NCI-H2227 treated with DMSO at 0.1 percent for 48 hours (cell line): ENCODE measurements around the gene DYNLRB2.

Experiments
- DNase-seq: peaks from one replicate; lab custom pipeline; 2025; lab: John Stamatoyannopoulos, UW

The DYNLRB2 gene

DNA sequence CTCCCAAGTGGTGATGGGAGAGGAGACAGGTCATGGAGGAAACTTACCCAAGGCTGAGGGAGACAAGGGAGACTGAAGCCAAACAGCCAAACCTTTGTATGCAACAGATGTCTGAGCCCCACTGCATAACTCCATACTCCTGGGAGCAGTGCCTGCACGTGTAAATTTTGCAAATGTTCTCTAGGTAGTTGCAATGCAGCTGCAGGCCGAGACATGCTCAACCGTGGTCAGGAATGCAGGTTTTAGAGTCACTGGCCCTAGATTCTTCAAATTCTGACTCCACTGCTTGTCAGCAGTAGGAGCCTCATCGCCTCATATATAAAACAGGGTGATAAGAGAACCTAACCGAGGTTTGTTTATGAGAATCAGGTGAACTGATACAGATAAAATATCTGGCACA is 11.5 kb downstream of the DYNLRB2 start:
- DNase-seq, result no peak

DNA sequence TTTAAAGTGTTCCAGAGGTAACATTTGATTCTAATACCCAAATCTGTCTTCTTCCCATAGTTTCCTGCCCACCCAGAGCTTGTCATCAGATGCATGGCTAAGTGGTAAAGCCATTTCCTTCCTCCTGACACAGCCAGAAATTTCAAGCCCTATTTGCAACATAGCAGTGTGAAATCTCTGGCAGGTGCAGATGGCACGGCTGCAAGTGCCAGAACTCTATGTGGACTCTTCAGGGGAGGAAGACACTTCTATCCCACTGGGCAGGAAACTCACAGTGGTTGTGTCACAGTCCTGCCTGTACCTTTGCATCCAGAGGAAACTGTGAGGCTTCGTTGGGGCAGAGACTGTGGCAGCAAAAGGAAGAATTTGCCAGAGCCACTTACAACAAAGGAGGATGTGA is 13.2 kb downstream of the DYNLRB2 start:
- DNase-seq, result no peak

DNA sequence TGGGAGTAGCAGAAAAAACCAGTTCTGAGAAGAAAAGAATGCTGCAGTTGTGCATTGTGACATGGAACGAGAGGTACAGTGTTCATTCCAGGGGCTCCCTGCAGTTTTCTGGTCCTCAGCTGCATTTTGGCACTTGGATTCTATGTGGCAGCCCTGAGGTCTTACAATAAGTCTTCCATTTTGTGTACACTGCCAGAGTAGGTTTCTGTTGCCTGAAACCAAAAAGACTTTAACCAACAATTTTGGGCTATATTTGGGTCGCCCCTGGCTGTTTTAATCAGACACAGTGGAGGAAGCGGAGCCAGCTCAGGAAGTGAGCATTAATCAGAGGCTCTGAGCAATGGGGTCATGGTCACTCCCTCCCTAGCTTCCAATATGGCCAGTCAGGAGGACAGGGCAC is 15.7 kb downstream of the DYNLRB2 start:
- DNase-seq, result no peak

DNA sequence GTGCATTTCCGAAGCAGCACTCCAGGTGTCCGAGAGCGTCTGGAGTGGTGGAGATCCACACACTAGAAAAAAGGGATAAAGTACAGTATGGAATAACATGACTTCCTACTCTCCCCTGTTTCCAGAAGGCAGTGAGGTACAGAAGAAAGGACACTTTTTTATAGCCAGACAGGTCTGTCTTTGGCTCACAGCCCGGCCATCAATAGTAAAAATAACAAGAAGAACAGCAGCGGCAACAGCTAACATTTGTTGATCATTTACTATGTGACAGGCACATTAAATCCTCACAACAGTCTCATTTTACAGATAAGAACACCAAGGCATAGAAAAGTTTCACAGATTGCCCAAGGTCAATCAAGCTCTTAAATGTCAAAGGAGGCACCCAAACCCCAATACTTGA is 16.2 kb downstream of the DYNLRB2 start:
- DNase-seq, result no peak

DNA sequence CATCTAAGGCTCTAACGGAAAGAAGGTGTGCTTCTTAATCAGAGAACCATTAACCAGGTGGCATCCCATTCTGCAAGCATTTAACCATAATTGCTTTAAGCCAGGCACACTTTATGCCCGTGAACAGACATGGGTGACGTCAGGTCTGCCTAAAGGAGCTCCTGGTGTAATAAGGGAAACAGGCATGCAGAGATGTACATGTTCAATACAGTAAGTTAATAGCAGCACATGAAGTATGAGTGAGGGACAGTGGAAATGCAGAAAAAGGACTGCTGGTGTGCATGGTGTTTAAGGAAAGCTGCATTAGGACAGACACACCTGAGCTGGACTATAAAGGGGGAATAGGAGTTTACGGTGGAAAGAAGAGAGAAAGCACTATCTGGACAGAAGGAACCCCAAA is 18.6 kb downstream of the DYNLRB2 start:
- DNase-seq, result no peak

DNA sequence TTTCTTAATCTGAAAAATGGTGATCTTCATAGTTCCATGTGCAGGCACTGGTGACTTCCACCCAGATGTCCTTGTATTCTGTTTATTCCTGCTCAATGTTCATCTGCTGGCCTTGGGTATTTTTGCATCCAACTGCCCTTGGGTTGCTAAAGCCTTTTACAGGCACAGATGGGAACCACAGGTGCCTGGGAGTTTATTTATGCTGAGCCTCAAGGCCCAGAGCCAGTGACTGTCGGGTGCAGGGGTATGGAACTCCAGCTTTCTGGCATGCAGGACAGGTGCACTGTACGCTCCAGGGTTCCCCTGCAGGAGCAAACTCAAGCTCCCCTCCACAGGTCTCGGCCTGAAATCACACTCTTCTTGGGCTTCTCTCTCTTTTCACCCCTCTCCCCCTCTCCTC is 22.3 kb downstream of the DYNLRB2 start:
- no peak for DNase-seq

DNA sequence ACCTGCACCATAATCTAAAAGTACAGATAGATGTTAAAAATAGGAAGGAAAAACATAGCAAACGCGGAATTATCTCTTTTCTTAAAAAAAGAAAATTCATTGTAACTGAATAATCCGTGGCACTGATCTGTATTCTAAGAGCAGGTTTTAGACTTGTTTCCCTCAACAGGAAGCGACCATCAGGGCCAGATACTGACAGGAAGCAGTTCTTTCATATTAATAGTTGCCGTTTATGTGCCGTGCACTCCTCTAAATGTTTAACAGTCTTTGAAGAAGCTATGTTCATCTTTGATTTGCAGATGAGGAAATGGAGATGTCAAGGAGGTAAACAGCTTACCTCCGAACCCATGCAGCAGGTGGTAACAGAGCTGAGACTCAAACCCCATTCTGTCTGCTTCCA is 23.6 kb downstream of the DYNLRB2 start:
- DNase-seq, result no peak

DNA sequence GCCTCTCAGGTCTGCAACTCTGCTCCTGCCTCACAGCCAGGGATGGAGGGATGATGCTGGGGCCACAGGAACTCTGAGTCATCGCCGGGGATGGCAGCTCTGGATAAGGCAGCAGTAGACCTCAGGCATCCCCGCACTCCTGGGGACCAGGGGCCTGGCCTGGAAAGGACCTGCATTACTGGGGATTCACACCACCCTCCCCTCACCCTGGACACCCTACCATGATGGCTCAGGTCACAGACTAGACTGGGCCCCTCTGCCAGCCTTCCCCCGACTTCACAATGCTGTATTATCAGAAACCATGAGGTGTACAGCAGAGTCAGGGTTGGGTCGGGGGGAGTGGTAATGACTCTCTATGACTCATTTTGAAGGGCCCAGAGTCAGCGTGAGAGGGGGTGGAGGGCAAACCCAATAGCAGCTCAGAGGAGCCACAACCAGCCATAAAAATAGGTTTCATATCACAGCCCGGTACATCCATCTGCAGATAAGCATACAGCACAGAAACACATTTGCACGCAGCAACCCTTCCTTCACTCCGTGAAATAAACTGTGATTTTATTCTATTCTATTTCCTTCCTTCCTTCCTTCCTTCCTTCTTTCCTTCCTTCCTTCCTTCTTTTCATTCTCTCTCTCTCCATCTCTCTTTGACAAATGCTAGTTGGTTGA is 28.8 kb downstream of the DYNLRB2 start:
- peak; percentile 3 for DNase-seq

DNA sequence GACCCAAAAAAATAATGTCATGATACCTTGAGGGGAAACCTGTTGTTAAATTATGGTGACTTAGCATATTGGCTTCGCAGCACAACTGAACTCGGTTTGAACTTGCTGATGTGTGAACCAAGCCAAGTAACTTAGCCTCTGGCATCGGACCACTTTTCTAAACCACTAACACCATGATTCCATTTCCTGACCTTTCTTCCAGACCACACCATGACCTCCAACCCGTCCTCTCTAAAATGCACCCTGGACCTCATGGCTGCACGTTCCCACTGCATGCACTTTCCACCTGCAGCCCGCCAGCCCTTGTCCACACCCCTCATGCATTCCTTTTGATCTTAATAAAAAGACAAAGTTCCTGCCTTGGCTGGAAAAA is 29.3 kb downstream of the DYNLRB2 start:
- DNase-seq, result no peak

DNA sequence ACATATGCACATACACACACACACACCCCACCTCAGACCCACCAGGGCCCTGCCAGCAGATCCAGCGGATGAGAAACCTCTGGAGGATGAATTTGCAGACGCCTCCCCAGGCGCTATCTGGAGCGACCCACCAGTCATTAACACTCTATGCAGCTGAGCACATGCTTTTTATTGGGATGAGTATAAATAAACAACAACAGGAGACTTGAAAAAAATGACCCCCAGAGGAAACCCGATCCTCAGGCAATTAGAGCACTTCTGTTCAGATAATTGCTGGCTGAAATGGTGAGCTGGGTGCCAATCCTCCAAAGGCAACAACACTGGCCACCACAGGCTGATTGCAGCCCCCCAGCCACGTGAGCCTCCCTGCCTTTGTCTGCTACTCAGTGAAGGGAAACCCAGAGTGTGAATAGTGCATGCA is 32.9 kb downstream of the DYNLRB2 start:
- peak; percentile 69 for DNase-seq

DNA sequence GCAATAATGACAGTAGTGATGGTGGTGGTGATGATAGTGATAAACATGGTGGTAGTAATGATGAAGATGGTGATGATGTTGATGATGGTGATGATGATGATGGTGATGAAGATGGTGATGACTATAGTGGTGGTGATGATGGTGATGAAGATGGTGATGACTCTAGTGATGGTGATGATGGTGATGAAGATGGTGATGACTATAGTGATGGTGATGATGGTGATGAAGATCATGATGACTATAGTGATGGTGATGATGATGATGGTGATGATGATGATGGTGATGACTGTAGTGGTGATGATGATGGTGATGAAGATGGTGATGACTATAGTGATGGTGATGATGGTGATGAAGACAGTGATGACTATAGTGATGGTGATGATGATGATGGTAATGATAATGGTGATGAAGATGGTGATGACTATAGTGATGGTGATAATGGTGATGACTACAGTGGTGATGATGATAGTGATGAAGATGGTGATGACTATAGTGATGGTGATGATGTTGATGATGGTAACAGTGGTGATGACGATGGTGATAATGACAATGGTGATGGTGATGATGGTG is 35.6 kb downstream of the DYNLRB2 start:
- DNase-seq, result no peak

DNA sequence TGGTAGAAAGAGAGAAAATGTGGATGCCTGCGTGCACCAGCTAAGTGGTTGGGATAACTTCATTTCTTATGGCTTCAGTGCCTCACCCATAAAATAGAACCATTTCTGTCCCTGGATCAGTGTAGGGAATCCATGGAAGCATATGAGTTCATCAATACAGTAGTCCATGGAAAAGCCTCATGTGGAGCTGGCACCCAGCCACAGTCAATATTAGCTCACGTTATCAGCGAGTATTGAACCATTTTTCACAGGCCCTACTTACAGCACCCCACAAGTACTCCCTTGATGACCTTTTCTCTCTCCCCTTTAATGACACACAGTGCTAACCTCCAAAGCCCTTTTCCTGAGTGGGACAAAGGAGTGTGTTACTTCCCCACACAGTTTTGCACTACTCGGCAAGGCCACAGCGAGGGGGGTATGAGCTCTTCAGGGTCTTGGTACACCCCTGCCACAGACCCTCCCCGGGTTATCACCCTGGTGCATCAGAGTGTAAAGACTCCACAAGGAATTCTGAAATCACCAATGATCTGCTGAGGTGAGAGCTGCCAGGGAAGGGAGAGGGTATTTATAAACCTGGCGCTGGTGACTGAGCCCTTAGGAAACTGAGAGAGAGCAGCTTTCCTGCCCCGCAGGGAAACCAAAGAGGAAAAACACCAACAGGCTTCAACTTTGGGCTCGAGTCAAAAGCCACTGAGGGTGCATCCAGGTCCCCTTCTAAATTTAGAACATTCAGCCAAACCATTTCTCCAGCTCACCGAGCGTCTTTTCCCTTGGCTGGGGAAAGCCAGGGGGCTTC is 36.9 kb downstream of the DYNLRB2 start:
- DNase-seq, result no peak

DNA sequence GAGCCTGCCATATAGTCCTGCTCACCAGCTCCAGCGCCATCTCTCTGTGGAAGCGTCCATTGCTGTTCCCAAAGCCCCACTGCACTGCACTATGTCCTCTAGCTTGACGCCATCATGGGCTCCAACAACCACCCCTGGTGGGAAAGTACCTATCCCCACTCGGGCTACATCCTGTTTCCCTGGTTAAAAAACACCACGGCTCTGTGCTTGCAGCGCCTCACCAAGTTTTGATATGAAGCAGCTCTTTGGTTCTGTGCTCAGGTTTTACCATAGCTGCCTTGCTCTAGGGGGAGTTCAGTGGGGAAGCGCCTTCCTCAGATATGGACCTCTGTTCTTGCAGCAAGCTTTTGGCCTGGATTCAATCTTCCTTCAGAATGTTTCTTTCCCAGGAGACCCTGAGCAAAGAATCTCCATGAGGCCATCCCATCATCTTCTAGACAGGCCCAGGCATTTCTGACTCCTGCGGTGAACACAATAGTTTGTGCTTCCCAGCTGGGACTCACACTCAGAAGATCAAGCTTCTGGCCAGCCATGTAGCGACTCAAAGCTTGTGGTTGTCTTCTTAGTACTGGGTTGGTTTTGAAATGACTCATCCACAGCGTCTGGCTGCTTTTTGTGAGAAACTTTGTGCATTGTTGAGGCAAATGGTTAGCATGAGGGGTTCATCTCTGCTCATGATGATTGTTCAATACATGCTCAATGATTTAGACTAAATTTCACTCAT is 39.5 kb downstream of the DYNLRB2 start:
- no peak for DNase-seq

DNA sequence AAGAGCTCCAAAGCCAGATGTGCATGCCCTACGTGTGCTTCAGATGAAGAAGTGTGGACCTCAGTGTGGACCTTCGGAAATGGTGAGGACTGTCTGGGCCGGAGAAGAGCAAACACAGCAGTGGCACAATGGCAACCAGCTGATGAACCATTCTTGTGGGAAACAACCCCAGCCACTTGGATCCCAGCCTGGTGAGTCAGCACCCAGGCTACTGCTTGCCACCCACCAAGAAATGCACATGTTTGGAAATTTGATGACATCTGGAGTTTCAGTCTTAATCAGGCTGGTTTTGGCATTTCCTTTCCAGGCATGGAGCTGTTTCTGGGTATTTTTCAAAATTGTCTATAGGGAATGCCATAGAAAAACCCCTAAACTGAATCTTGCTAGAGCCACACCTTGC is 42.7 kb downstream of the DYNLRB2 start:
- DNase-seq, result no peak

DNA sequence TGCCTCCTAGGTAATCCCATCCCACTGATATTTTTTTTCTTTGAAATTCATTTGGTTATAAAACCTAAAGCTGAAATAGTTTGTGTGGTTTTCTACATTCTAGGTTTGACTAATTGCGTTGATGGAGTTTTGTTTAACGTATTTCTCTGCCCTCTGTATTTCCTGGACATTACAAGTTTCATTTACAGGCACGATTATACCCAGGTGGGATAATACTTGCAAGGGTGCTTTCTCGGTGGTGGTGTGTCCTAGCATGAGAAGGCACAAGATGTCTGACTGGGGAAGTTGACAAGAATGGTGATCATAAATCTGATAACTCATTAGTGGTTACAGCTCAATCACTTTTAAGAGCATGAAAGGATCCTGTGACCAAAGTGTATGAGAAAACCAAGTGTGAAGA is 45.0 kb downstream of the DYNLRB2 start:
- no peak for DNase-seq

DNA sequence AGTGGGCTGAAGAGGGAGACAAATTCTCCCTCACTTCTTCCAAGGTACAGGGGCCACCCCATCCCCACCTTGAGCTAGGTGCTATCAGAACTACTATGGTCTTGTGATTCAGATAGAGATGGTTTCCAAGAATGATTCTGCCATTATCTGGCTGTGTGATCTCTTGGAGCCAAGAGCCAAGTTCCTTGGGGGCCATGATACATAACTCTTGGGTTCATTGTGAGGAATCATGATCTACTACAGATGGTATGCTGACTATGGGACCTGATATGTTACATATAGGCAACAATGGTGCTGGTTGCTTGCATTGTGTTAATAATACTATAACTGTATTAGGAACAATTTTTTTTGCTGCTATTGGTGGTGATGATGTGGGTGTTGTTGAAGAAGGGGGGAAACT is 45.7 kb downstream of the DYNLRB2 start:
- DNase-seq, result no peak

DNA sequence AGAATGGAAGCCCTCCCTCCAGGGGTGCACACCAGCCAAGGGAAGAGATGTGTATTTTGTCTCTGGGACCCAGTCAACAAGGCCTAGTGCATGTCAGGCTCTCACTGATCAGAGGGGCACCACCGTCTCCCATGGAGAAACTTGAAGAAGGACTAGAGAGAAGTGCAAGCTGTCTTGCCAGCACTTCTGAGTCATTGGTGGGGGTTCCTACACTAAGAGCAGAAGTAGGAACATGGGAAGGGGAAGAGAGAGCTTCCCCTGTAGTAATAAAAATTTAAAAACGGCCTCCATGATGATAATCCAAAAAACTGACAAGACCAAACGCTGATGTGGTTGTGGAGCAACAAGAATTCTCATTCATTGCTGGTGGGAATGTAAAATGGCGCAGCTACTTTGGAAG is 46.3 kb downstream of the DYNLRB2 start:
- no peak for DNase-seq

DNA sequence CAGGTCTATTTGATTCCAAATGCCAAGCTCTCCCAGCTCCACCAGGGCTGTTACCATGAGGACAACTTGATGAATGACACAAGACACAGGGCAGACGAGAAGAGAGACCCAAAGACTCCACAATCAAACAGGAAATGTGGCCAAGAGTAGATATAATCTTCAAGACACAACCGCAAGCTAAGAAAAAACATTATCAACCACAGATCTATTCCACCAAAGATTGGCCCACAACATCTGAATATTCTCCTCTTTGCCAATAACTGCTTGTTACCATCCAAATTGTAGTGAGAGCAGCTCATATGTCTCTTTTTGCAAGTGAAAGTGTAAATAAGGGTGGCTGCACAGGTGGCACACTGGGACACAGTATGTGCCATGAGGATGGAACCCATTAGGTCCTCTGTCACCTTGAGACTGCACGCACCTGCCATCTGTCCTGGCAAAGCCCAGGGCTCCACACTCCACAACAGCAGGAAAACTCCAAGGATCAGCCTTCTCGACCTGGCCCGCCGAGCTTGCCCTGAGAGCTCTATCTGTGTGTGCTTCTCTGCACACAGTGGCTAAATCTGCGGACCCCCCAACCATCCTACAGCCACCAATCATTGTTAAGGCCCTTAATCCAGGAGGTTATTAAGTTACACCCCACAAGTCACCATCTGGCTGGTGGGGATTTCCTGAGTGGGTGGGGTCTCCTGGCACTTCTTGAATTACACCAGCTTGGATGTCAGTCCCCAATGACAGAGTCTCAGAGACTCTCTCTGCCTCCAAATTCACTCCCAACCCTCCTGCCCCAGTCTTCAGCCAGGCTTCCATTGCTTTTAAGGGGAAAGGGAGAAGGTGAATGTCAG is 50.5 kb downstream of the DYNLRB2 start:
- no peak for DNase-seq

DNA sequence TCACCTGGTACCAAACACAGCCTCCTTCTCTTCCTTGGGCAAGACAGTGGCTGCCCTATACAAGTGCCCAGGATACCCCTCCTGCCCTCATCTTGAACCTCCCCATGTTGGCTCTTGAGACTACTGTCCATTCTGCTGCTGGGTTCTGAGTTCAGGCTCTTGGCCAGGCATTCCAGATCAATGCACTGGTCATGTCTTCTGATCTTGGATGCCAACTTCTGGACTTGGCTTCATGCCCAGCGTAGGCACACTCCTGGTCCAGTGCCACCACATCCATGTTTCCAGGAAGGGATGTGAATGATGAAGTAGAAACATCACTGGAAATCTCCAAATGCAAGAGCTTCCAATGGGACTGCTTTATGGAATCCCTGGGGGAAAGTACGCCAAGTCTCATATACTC is 51.5 kb downstream of the DYNLRB2 start:
- DNase-seq, result no peak

DNA sequence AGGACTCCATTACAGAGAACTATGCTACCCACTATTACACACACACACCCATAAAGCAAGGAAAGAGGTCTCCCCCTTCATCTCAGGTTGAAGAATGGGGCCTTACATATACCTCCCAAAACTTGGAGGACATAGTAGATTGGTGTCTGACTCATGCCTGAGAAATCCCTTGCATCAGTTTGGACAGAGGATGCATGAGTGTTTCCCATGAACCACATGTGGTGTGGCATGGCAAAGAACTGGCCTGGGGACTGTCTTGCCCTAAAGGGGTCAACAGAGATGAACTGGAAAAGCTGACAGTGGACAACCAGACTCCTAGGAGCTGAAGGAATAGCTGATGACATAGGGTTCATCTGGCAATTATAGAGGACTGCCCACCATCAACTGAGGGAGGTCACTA is 54.0 kb downstream of the DYNLRB2 start:
- no peak for DNase-seq

DNA sequence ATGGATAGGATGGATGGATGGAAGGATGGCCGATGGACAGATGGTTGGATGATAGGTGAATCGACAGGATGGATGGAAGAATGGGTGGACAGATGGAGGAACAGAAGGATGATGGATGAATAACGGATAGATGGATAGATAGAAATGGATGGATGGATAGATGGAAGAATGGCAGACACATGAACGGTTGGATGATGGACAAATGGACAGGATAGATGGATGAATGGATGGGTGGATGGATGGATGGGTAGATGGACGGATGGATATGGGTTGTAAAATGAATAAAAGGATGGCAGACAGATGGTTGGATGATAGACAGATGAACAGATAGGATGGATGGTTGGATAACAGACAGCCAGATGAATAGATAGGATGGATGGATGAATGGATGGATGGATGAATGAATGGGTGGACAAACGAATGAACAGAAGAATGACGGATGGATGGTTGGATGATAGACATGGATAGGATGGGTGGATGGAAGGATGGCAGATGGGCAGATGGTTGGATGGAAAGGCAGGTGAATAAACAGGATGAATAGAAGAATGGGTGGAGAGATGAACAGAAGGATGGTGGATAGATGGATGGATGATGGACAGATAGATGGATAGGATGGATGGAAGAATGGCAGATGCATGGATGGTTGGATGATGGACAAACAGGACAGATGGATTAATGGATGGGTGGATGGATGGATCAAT is 55.9 kb downstream of the DYNLRB2 start:
- DNase-seq, result no peak
